Cardiac muscle cell (in vitro differentiated cells and primary cell): ENCODE data around the gene APBA2. TPM values are rescaled to one million over a fixed set of nuclear protein-coding genes. Genes with fewer than 3 reads are reported as not detected.

Experiments
- DNase-seq, 2 donors: peaks; one replicate each; pipeline versions ENCODE4 v3.0.0 to v3.0.0-alpha.2; 2010 to 2017; ENCODE audit warnings: low read depth in 1 of 2, low spot score in 1 of 2
- H3K27ac ChIP-seq: fragments of 200-600 bp; sonication (generic); 2 replicates; pipeline ENCODE4 v1.5.1; 2016
- H3K27me3 ChIP-seq: fragments of 200-600 bp; sonication (generic); 2 replicates; pipeline ENCODE4 v1.6.0; 2016; ENCODE audit warnings: control low read depth
- H3K36me3 ChIP-seq: fragments of 200-600 bp; sonication (generic); 2 replicates; pipeline ENCODE4 v1.5.1; 2016; ENCODE audit warnings: control low read depth
- H3K4me1 ChIP-seq: fragments of 200-600 bp; sonication (generic); 2 replicates; pipeline ENCODE4 v1.8.1; 2017; ENCODE audit warnings: low read depth, mild to moderate bottlenecking, mixed run types
- H3K4me3 ChIP-seq: fragments of 200-600 bp; sonication (generic); 2 replicates; pipeline ENCODE4 v1.5.1; 2016; ENCODE audit warnings: mild to moderate bottlenecking
- H3K9me3 ChIP-seq: fragments of 200-600 bp; sonication (generic); 2 replicates; pipeline ENCODE4 v1.5.1; 2017; ENCODE audit warnings: low read depth, mild to moderate bottlenecking, control low read depth
- polyA plus RNA-seq: library from polyadenylated mRNA; unstranded; fragments of >200 nt; fragmentation: Nextera tagmentation; extraction: Ambion mirVana; gene quantifications from 2 replicates; pipeline ENCODE4 v1.2.1, GENCODE V29; 2016
- total RNA-seq: library from RNA; depleted of rRNA; stranded (reverse); fragments of >200 nt; gene quantifications from 2 replicates; pipeline ENCODE4 v1.2.3, GENCODE V29; 2016
- TF ChIP-seq, protein P1 (sequence below): IDR thresholded peaks from 2 replicates; pipeline ENCODE4 v1.5.1; 2012; ENCODE audit warnings: low read depth, mild to moderate bottlenecking, low read length

APBA2 gene
- total and polyA plus RNA-seq, 2 experiments from 2014 or later = 20.5 to 33.2 TPM

DNA sequence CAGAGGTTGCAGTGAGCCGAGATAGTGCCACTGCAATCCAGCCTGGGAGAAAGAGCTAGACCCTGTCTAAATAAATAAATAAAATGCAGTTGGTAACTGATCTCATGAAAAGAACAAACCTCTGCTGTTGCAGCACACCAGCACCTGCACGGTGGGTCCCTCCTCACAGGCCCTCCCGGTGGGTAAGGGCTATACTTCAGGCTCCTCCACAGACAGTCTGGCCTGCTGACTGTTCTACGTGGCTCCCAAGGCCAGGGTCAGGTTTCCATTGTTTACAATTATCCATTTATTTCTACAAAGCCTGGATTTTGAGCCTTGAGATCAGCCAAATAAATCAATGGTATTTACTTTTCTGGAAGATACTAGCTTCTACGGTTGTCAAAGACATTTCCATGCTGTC lies 5.1 kb upstream of the APBA2 start:
- DNase-seq = no peak
- no peak overlapping the region for H3K4me3 ChIP-seq
- no peak overlapping the region for H3K27ac ChIP-seq
- TF ChIP-seq, protein P1, sequence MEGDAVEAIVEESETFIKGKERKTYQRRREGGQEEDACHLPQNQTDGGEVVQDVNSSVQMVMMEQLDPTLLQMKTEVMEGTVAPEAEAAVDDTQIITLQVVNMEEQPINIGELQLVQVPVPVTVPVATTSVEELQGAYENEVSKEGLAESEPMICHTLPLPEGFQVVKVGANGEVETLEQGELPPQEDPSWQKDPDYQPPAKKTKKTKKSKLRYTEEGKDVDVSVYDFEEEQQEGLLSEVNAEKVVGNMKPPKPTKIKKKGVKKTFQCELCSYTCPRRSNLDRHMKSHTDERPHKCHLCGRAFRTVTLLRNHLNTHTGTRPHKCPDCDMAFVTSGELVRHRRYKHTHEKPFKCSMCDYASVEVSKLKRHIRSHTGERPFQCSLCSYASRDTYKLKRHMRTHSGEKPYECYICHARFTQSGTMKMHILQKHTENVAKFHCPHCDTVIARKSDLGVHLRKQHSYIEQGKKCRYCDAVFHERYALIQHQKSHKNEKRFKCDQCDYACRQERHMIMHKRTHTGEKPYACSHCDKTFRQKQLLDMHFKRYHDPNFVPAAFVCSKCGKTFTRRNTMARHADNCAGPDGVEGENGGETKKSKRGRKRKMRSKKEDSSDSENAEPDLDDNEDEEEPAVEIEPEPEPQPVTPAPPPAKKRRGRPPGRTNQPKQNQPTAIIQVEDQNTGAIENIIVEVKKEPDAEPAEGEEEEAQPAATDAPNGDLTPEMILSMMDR = no peak
- H3K36me3 ChIP-seq = no peaks in the 10 kb centered on the region
- peaks cover 12% of the 10 kb centered on the region for H3K27me3 ChIP-seq
- H3K4me1 ChIP-seq = no peaks in the 10 kb centered on the region
- no peaks in the 10 kb centered on the region for H3K9me3 ChIP-seq

DNA sequence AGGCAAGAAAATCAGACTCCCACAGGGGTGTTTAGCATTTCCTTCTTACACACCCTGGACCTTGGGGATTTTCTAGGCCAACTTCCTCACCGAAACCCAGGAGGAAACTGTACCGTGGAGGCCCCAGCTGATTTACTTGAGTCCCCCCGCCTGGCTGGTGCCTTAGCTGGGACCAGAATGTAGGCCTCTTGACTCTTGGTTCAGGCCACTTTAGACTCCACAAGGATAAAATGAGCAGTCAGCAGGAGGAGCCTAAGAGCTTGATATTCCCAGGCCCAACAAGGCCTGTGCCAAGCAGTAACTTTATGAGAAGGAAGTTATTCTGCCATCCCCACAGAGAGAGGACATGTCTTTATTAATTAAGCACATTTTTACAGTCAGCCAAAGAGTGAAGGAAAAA lies 4.6 kb upstream of the APBA2 start:
- Histone ChIP-seq H3K4me1 (no peaks in the 10 kb centered on the region), H3K27me3 (peaks cover 14% of the 10 kb centered on the region), H3K36me3 (no peaks in the 10 kb centered on the region), H3K4me3 (no peak overlapping the region), H3K27ac (no peak overlapping the region), H3K9me3 (no peaks in the 10 kb centered on the region)
- TF ChIP-seq, protein P1 = peak; percentile 1
- peak; percentile 28 to 41 for DNase-seq

DNA sequence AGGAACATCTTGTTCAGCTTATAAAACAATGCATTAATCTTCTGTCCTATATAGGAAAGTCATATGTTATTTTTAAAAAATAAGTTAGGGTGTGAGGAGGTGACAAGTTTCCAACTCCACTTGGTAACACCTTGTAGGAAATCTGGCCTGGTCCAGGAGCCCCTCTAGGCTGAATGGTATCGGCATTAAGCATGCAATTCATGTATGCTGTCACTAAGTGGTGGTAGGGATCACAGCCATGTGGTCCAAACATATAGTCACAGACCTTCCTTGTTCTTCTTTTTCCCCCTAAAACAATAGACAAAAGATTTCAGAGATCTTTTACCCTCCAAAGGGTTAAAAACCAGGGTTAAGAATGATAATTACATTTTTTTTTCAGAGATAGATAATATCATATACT lies 4.2 kb upstream of the APBA2 start:
- no peaks in the 10 kb centered on the region for H3K4me1 ChIP-seq
- no peak overlapping the region for H3K27ac ChIP-seq
- H3K4me3 ChIP-seq = no peak overlapping the region
- peaks cover 18% of the 10 kb centered on the region for H3K27me3 ChIP-seq
- H3K36me3 ChIP-seq = no peaks in the 10 kb centered on the region
- TF ChIP-seq, protein P1 = no peak
- H3K9me3 ChIP-seq = no peaks in the 10 kb centered on the region
- DNase-seq = no peak

DNA sequence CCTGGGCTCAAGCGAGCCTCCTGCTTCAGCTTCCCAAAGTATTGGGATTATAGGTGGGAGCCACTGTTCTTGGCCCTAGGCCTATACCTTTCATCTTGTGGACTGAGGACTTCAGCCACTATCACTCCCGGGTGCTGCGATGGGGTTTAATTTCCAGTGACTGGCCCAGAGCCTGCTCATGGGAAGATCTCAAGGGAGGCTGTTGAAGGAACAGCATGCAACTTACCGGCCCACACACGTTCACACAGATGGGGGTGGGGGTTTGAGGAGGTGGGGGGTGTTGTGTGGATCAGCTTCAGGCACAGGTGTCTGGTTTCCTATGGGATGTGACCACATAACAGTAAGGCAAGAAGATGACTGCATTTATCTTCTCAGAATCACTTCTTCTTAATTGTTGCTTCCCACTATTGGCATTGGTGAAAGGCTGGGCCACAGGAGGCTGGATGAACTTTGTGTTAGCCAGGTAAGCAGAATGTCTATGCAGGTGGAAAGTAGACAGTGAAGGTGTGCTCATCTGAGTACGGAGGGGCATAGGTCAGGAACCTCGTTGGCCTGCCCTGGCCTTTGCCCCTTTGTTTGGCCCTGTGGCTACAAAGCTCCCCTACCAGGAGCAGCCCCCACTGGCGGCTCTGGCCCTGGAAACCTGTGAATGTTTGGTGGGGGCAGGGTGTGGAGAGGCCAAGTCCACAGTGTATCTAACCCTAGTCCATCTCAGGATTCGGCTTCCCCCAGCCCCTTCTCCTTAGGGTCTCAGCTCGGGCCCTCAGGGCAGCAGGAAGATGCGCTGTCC lies 1.4 kb upstream of the APBA2 start:
- TF ChIP-seq, protein P1 = no peak

DNA sequence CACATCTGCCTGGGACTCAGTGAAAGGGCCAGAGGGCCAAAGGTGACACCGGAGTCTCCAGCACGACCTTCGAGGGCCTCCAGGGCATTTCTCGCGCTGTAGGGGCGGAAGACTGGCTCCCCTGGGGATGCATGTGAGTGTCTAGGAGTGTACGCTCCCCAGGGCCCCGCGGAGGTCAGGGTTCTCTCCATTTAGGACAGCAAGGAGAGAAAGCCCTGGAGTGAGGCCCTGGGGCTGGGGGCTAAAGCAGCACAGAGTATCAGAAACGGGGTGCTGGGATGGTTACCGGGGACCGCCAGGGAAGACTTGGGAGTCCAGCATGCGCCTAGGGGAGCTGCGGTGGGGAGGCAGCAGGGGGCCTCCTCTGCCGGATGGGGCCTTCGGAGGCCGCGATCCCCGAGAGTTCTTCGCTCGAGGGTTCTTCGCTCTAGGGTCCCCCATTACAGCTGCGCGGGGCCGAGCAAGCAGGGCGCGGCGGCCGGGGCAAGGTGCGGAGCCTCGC lies 595 bp upstream of the APBA2 start:
- Histone ChIP-seq H3K4me3 (peak overlapping the region; percentile 85), H3K27ac (no peak overlapping the region), H3K36me3 (no peaks in the 10 kb centered on the region), H3K4me1 (no peaks in the 10 kb centered on the region), H3K27me3 (peaks cover 21% of the 10 kb centered on the region), H3K9me3 (no peaks in the 10 kb centered on the region)
- peak in 1 of 2 donors; percentile 18 for DNase-seq
- TF ChIP-seq, protein P1 = no peak

More for the DNA sequence above, 1.4 kb upstream of the APBA2 start:
- no peak for DNase-seq
- Histone ChIP-seq H3K36me3 (no peaks in the 10 kb centered on the region), H3K9me3 (no peaks in the 10 kb centered on the region), H3K4me3 (no peak overlapping the region), H3K27ac (no peak overlapping the region), H3K4me1 (no peaks in the 10 kb centered on the region), H3K27me3 (peaks cover 21% of the 10 kb centered on the region)
